A549 (cell line): ENCODE measurements around the gene FAM219A. TPM values are rescaled to one million over a fixed set of nuclear protein-coding genes. Genes with fewer than 3 reads are reported as not detected.
A peak's percentile ranks its signal among the peaks of the same experiment; 100 is the strongest.

Source experiments
- ATAC-seq, 2 experiments: fragments of 200-7000 bp in 1 of 2; fragments of >200 bp in 1 of 2; cut with Nextera tagmentation in 1 of 2; cut with Tn5 transposase in 1 of 2; 3 replicates each; pipeline versions ENCODE4 v1.8.0 to v1.9.1; 2018 to 2020; ENCODE audit warnings: mild to moderate bottlenecking in 1 of 2, moderate library complexity in 1 of 2
- CTCF ChIA-PET: fragments of 300-600 bp; sonication (Branson Sonifier 250); formaldehyde crosslinking; extraction: SDS; loops from one replicate; lab custom pipeline; 2021; ENCODE audit warnings: antibody characterized with exemption, inconsistent platforms; lab: Yijun Ruan, JAX
- POLR2A ChIA-PET: fragments of 350-600 bp; formaldehyde crosslinking; extraction: SDS; loops from one replicate; lab custom pipeline; 2021; ENCODE audit warnings: antibody characterized with exemption, inconsistent platforms; lab: Yijun Ruan, JAX
- DNase-seq, 2 experiments: peaks; one replicate each; pipeline versions ENCODE4 v3.0.0 to v3.0.0-alpha.2; 2011 to 2016; ENCODE audit warnings: low read depth in 1 of 2, low spot score in 1 of 2
- FAIRE-seq: peaks from 2 replicates; lab custom pipeline; 2011; peaks lifted over from hg19 to GRCh38; lab: Jason Lieb, UNC
- H3K27ac ChIP-seq, 2 experiments: fragments of >200 bp; sonication (Bioruptor Twin); formaldehyde crosslinking; 3 replicates each; pipeline ENCODE4 v1.5.1; 2016 to 2017
- H3K4me1 ChIP-seq: fragments of >200 bp; sonication (Bioruptor Twin); formaldehyde crosslinking; 3 replicates; pipeline ENCODE4 v1.6.1; 2016
- H3K4me2 ChIP-seq: fragments of >200 bp; sonication (Bioruptor Twin); formaldehyde crosslinking; 3 replicates; pipeline ENCODE4 v1.6.1; 2016
- H3K4me3 ChIP-seq: fragments of >200 bp; sonication (Bioruptor Twin); formaldehyde crosslinking; 3 replicates; pipeline ENCODE4 v1.5.1; 2016
- H3K9me3 ChIP-seq: fragments of >200 bp; sonication (Bioruptor Twin); formaldehyde crosslinking; 3 replicates; pipeline ENCODE4 v1.6.1; 2016
- BHLHE40 ChIP-seq: IDR thresholded peaks from 2 replicates; pipeline ENCODE4 v1.6.1; 2012; ENCODE audit warnings: low read depth, low read length, inconsistent platforms
- CBX2 ChIP-seq: fragments of 200-600 bp; sonication (generic); IDR thresholded peaks from 2 replicates; pipeline ENCODE4 v1.6.1; 2016; ENCODE audit warnings: low read depth, mild to moderate bottlenecking, borderline replicate concordance
- CEBPB ChIP-seq, 2 experiments: fragments of >200 bp in 1 of 2; sonication (Bioruptor Twin) in 1 of 2; formaldehyde crosslinking in 1 of 2; IDR thresholded peaks; 2 replicates each; pipeline ENCODE4 v1.6.1; 2012 to 2016
- EP300 ChIP-seq, 2 experiments: fragments of >200 bp; sonication (Bioruptor Twin); formaldehyde crosslinking; IDR thresholded peaks; 2 replicates in 1 of 2; 3 replicates in 1 of 2; pipeline ENCODE4 v1.6.1; 2016 to 2017
- GATA3 ChIP-seq: IDR thresholded peaks from 2 replicates; pipeline ENCODE4 v1.6.1; 2012; ENCODE audit warnings: borderline replicate concordance
- HDAC2 ChIP-seq: fragments of 200-600 bp; sonication (generic); IDR thresholded peaks from 2 replicates; pipeline ENCODE4 v1.6.1; 2016
- HOXB5 ChIP-seq: fragments of 250-450 bp; sonication (Bioruptor Pico); IDR thresholded peaks from 2 replicates; pipeline ENCODE4 v1.5.0; 2020; ENCODE audit warnings: mild to moderate bottlenecking, moderate library complexity
- KDM1A ChIP-seq: fragments of 200-600 bp; sonication (generic); IDR thresholded peaks from 2 replicates; pipeline ENCODE4 v1.6.1; 2016; ENCODE audit warnings: low read depth, mild to moderate bottlenecking
- MAFK ChIP-seq: fragments of 450-650 bp; IDR thresholded peaks from 2 replicates; pipeline ENCODE4 v1.6.1; 2014; ENCODE audit not compliant: partially characterized antibody
- MAZ ChIP-seq: fragments of 150-350 bp; IDR thresholded peaks from 2 replicates; pipeline ENCODE4 v1.6.1; 2014; ENCODE audit warnings: antibody characterized with exemption, low read depth, low read length, borderline replicate concordance
- NFE2L2 ChIP-seq: fragments of 150-350 bp; conservative IDR thresholded peaks from 2 replicates; pipeline ENCODE4 v1.6.1; 2014; ENCODE audit warnings: low read length
- NPAS2 ChIP-seq: fragments of 250-450 bp; sonication (Bioruptor Pico); IDR thresholded peaks from 2 replicates; pipeline ENCODE4 v1.8.0; 2022; ENCODE audit warnings: mild to moderate bottlenecking, moderate library complexity, borderline replicate concordance
- NR3C1 ChIP-seq: fragments of >200 bp; sonication (Bioruptor Twin); formaldehyde crosslinking; IDR thresholded peaks from 3 replicates; pipeline ENCODE4 v1.6.1; 2017
- POLR2AphosphoS2 ChIP-seq: conservative IDR thresholded peaks from 2 replicates; pipeline ENCODE4 v1.6.1; 2012; ENCODE audit warnings: low read length, improper control_type of control experiment, inconsistent platforms
- RAD21 ChIP-seq, 2 experiments: fragments of >200 bp in 1 of 2; sonication (Bioruptor Twin) in 1 of 2; formaldehyde crosslinking in 1 of 2; IDR thresholded peaks in 1 of 2; conservative IDR thresholded peaks in 1 of 2; 2 replicates in 1 of 2; 3 replicates in 1 of 2; pipeline ENCODE4 v1.6.1; 2012 to 2018; ENCODE audit warnings: inconsistent platforms in 1 of 2
- RARB ChIP-seq: fragments of 250-450 bp; sonication (Bioruptor Pico); IDR thresholded peaks from 2 replicates; pipeline ENCODE4 v1.8.0; 2021; ENCODE audit warnings: mild to moderate bottlenecking, moderate library complexity
- RNF2 ChIP-seq: fragments of 200-600 bp; sonication (generic); IDR thresholded peaks from 2 replicates; pipeline ENCODE4 v1.6.1; 2016; ENCODE audit warnings: low read depth, mild to moderate bottlenecking, antibody characterized with exemption, moderate library complexity, borderline replicate concordance
- SREBF2 ChIP-seq: fragments of 450-650 bp; IDR thresholded peaks from 2 replicates; pipeline ENCODE4 v1.6.1; 2014; ENCODE audit warnings: mild to moderate bottlenecking, moderate library complexity
- TFCP2L1 ChIP-seq: fragments of 250-450 bp; sonication (Bioruptor Pico); IDR thresholded peaks from 2 replicates; pipeline ENCODE4 v1.5.0; 2021; ENCODE audit warnings: mild to moderate bottlenecking
- ZFP36 ChIP-seq: fragments of 450-650 bp; IDR thresholded peaks from 2 replicates; pipeline ENCODE4 v1.6.1; 2014; ENCODE audit warnings: borderline replicate concordance; ENCODE audit not compliant: partially characterized antibody
- WGBS: methylation state at CpG from one replicate; pipeline ENCODE4 v1.1.6; 2017; ENCODE audit errors: missing lambda C conversion rate; 5-methylcytosine and 5-hydroxymethylcytosine counted together
- polyA plus RNA-seq, 4 experiments: library from polyadenylated mRNA; depleted of rRNA in 3 of 4; stranded (reverse); fragments of >200 nt; fragmentation: RNase III in 1 of 4; extraction: RNeasy Plus Mini Kit Qiagen cat#74134 plus additional on column Dnase treatment in 1 of 4; gene quantifications; 2 replicates in 3 of 4; 3 replicates in 1 of 4; pipeline ENCODE4 v1.2.3, GENCODE V29; 2011 to 2017
- TF ChIP-seq, protein P1 (sequence below): fragments of 200-600 bp; sonication (generic); IDR thresholded peaks from 2 replicates; pipeline ENCODE4 v1.6.1; 2016; ENCODE audit warnings: antibody characterized with exemption, mild to moderate bottlenecking, moderate library complexity
- TF ChIP-seq, protein P2 (sequence below): IDR thresholded peaks from 2 replicates; pipeline ENCODE4 v1.6.1; 2012; ENCODE audit warnings: low read depth, borderline replicate concordance
- TF ChIP-seq, protein P3 (sequence below): fragments of 250-450 bp; sonication (Bioruptor Pico); IDR thresholded peaks from 2 replicates; pipeline ENCODE4 v1.5.0; 2020; ENCODE audit warnings: low read depth, mild to moderate bottlenecking, moderate library complexity
- TF ChIP-seq, protein P4 (sequence below): IDR thresholded peaks from 2 replicates; pipeline ENCODE4 v1.6.1; 2012

Gene FAM219A
- polyA plus RNA-seq, 2 of the 4 experiments (the other 2 are of a cell fraction): 8.1 to 15.3 TPM

DNA sequence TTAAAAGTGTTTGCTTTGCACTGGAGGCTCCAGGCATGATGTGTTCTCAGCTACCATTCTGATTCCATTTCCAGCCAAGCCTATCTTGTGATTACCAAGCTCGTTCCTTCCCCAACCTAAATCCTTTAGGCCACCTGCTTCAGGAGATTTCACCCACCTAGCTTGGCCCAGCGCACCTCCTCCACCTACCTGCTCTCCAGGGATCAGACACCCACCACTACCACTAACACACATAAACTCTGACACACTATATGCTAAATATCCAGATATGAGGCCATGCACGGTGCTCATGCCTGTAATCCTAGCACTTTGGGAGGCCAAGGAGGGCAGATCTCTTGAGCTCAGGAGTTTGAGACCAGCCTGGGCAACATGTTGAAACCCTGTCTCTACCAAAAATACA, 84.0 kb downstream of the FAM219A start:
- no peak for FAIRE-seq
- Histone ChIP-seq H3K4me1 (peaks cover 17% of the 10 kb centered on the region), H3K27ac (no peak overlapping the region), H3K9me3 (no peaks in the 10 kb centered on the region), H3K4me2 (peak overlapping the region; percentile 94; the same call in 1 of the 3 replicates), H3K4me3 (no peak overlapping the region)
- no peak for TF ChIP-seq ZFP36
- TF ChIP-seq KDM1A: no peak
- no peak for TF ChIP-seq POLR2AphosphoS2
- TF ChIP-seq HOXB5 (CRISPR knock-in tag): no peak
- no peak for TF ChIP-seq SREBF2
- no peak for TF ChIP-seq CBX2
- TF ChIP-seq BHLHE40: no peak
- no peak for TF ChIP-seq RARB (CRISPR knock-in tag)
- no peak for TF ChIP-seq CEBPB (IDR thresholded peaks at IDR 0.05)
- TF ChIP-seq, protein P1, sequence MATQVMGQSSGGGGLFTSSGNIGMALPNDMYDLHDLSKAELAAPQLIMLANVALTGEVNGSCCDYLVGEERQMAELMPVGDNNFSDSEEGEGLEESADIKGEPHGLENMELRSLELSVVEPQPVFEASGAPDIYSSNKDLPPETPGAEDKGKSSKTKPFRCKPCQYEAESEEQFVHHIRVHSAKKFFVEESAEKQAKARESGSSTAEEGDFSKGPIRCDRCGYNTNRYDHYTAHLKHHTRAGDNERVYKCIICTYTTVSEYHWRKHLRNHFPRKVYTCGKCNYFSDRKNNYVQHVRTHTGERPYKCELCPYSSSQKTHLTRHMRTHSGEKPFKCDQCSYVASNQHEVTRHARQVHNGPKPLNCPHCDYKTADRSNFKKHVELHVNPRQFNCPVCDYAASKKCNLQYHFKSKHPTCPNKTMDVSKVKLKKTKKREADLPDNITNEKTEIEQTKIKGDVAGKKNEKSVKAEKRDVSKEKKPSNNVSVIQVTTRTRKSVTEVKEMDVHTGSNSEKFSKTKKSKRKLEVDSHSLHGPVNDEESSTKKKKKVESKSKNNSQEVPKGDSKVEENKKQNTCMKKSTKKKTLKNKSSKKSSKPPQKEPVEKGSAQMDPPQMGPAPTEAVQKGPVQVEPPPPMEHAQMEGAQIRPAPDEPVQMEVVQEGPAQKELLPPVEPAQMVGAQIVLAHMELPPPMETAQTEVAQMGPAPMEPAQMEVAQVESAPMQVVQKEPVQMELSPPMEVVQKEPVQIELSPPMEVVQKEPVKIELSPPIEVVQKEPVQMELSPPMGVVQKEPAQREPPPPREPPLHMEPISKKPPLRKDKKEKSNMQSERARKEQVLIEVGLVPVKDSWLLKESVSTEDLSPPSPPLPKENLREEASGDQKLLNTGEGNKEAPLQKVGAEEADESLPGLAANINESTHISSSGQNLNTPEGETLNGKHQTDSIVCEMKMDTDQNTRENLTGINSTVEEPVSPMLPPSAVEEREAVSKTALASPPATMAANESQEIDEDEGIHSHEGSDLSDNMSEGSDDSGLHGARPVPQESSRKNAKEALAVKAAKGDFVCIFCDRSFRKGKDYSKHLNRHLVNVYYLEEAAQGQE: no peak
- no peak for TF ChIP-seq RAD21 (conservative IDR thresholded peaks at IDR 0.05 in 1 of 2, IDR thresholded peaks at IDR 0.05 in 1 of 2)
- TF ChIP-seq, protein P2, sequence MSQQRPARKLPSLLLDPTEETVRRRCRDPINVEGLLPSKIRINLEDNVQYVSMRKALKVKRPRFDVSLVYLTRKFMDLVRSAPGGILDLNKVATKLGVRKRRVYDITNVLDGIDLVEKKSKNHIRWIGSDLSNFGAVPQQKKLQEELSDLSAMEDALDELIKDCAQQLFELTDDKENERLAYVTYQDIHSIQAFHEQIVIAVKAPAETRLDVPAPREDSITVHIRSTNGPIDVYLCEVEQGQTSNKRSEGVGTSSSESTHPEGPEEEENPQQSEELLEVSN: no peak
- no peak for TF ChIP-seq HDAC2
- no peak for TF ChIP-seq NFE2L2
- no peak for TF ChIP-seq GATA3
- ChIA-PET POLR2A (no interaction called here), CTCF (interaction anchor here (0.7 to 19.7 kb wide), 7 partner anchors 10 to 300 kb away, joined by 3 to 417 read pairs (median 12); no protein-coding TSS in a partner anchor)
- 91% methylated on average over 3 of the region's 3 CpGs for WGBS
- DNase-seq: no peak
- ATAC-seq: no peak

DNA sequence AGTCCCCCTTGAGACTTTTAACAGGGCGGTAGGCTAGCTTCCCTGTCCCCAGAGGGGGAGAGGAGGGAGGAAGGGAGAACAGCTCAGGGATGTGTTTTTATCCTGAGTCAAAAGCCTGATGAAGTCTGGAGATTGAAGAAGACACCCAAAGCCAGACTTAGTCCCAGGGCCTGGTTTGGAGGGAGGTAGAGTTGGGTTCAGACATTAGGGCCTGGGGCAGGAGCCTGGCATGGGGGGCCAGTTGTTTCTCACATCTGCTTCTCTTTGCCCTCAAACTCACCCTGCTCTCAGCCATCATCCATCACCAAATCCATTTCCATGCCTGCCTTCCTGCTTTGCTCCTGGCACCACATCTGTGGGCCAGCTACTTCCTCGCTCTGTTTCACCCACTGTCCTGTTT, 84.6 kb downstream of the FAM219A start:
- WGBS: 89% methylated on average over 2 of the region's 2 CpGs
- Histone ChIP-seq H3K4me3 (no peak overlapping the region), H3K27ac (no peak overlapping the region), H3K9me3 (no peaks in the 10 kb centered on the region), H3K4me1 (peaks cover 17% of the 10 kb centered on the region), H3K4me2 (no peak overlapping the region)
- ATAC-seq: no peak
- ChIA-PET CTCF (interaction anchor here (0.7 to 19.7 kb wide), 5 partner anchors 9 to 230 kb away, joined by 3 to 417 read pairs (median 18); no protein-coding TSS in a partner anchor), POLR2A (no interaction called here)
- TF ChIP-seq, protein P3, sequence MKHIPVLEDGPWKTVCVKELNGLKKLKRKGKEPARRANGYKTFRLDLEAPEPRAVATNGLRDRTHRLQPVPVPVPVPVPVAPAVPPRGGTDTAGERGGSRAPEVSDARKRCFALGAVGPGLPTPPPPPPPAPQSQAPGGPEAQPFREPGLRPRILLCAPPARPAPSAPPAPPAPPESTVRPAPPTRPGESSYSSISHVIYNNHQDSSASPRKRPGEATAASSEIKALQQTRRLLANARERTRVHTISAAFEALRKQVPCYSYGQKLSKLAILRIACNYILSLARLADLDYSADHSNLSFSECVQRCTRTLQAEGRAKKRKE (CRISPR knock-in tag): no peak
- TF ChIP-seq MAFK (no peak), TFCP2L1 (CRISPR knock-in tag) (no peak), MAZ (no peak), EP300 (IDR thresholded peaks at IDR 0.05) (no peak), POLR2AphosphoS2 (no peak), RNF2 (no peak), NPAS2 (CRISPR knock-in tag) (no peak), NR3C1 (no peak)
- TF ChIP-seq, protein P2: no peak
- TF ChIP-seq, protein P4, sequence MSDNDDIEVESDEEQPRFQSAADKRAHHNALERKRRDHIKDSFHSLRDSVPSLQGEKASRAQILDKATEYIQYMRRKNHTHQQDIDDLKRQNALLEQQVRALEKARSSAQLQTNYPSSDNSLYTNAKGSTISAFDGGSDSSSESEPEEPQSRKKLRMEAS: no peak
- no peak for DNase-seq
- FAIRE-seq: no peak
